Coronary artery (tissue), 2 donors: ENCODE data around the gene TMEM243.

Experiments
- DNase-seq: peaks from one replicate; pipeline ENCODE4 v3.0.0-alpha.2; 2017; ENCODE audit warnings: low spot score
- H3K27ac ChIP-seq, 2 donors: fragments of 200-600 bp; sonication (generic); one replicate each; pipeline ENCODE4 v1.5.1; 2016 to 2019
- H3K4me3 ChIP-seq: fragments of 200-600 bp; sonication (generic); 2 replicates; pipeline ENCODE4 v1.5.1; 2016; ENCODE audit warnings: mild to moderate bottlenecking, moderate library complexity
- CTCF ChIP-seq: fragments of 200-600 bp; sonication (generic); IDR thresholded peaks from one replicate; pipeline ENCODE4 v1.5.1; 2019; ENCODE audit warnings: antibody characterized with exemption

The TMEM243 gene

GRCh38 chr7:87218796-87219544 lies 562 bp downstream of the TMEM243 start:
- TF ChIP-seq CTCF, result no peak
- DNase-seq, result peak; percentile 88
- H3K27ac ChIP-seq, result peak overlapping the region; percentile 71 to 92
- peak overlapping the region; percentile 92 for H3K4me3 ChIP-seq

- DNase-seq, result no peak
- Histone ChIP-seq H3K27ac (no peak overlapping the region), H3K4me3 (peak overlapping the region; percentile 92)
- no peak for TF ChIP-seq CTCF
Measured at GRCh38 chr7:87217983-87218653, 1.4 kb downstream of the TMEM243 start.

GRCh38 chr7:87216701-87217508 lies 2.6 kb downstream of the TMEM243 start:
- Histone ChIP-seq H3K27ac (peak overlapping the region in 1 of 2 donors; percentile 8), H3K4me3 (peak overlapping the region; percentile 20)
- no peak for DNase-seq

GRCh38 chr7:87215046-87215445 lies 4.5 kb downstream of the TMEM243 start:
- DNase-seq, result no peak
- no peak overlapping the region for H3K4me3 ChIP-seq
- TF ChIP-seq CTCF, result no peak
- H3K27ac ChIP-seq, result no peak overlapping the region

More at GRCh38 chr7:87216701-87217508, 2.6 kb downstream of the TMEM243 start:
- TF ChIP-seq CTCF, result no peak

GRCh38 chr7:87213811-87214210 lies 5.7 kb downstream of the TMEM243 start:
- TF ChIP-seq CTCF, result no peak
- no peak for DNase-seq
- H3K4me3 ChIP-seq, result no peak overlapping the region
- no peak overlapping the region for H3K27ac ChIP-seq

GRCh38 chr7:87213252-87213651 lies 6.3 kb downstream of the TMEM243 start:
- no peak for TF ChIP-seq CTCF
- DNase-seq, result no peak
- H3K27ac ChIP-seq, result no peak overlapping the region
- H3K4me3 ChIP-seq, result no peak overlapping the region
